NCI-H187 (cell line): ENCODE data around the gene GRID1.

Experiments
- DNase-seq, 2 experiments: peaks; one replicate each; lab custom pipeline; 2025; lab: John Stamatoyannopoulos, UW

The GRID1 gene

DNA sequence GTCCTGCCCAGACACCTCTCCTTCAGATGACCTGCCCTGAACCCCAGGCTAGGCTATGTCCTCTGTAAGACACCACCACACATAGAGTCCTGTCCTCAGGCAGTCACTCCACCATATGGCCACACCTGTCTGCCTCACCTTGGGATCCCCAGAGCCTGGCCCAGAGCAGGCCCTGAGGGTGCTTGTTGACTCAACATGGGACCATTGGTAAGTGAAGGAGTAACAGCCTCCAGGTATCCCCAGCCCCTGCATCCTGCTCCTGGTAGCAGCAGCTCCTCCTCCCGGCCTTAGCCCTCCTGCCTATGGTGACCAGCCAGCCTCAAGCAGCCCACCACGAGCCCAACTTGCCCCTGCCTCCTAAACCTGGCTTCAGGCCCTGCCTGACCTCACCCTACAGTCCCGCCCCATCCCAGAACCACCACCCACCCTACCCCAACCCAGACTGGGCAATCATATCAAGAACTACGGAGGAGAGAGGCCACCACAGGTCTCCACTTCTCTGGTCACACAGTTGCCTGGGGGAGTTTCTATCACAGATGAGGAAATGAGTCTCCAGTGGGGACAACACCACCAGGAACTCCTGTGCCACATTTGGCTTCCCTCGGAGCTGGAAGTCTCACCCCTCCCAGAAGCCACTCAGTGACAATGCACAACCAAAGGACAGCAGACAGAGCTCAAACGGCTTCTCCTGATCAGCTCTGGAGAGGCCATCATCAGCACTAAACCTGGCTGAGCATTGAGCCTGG is 136.6 kb downstream of the GRID1 start:
- DNase-seq, result no peak

DNA sequence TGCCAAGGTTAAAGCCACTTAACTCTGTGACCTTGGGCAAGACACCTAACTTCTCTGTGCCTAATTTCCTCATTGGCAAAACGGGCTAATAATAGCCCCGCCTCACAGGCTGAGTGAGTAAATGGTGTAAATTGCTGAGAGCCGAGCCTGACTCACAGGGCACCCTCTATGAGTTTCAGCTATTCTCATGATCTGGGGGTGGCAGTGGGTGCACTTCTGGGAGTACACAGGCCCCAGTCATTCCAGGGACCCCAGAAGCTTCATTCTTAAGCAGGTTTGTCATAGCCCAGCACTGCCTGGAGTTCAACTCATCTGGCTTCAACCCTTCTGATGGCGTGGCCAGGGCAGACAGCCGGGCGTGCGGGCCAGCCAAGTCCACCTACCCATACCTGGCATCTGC is 137.2 kb downstream of the GRID1 start:
- DNase-seq, result no peak

DNA sequence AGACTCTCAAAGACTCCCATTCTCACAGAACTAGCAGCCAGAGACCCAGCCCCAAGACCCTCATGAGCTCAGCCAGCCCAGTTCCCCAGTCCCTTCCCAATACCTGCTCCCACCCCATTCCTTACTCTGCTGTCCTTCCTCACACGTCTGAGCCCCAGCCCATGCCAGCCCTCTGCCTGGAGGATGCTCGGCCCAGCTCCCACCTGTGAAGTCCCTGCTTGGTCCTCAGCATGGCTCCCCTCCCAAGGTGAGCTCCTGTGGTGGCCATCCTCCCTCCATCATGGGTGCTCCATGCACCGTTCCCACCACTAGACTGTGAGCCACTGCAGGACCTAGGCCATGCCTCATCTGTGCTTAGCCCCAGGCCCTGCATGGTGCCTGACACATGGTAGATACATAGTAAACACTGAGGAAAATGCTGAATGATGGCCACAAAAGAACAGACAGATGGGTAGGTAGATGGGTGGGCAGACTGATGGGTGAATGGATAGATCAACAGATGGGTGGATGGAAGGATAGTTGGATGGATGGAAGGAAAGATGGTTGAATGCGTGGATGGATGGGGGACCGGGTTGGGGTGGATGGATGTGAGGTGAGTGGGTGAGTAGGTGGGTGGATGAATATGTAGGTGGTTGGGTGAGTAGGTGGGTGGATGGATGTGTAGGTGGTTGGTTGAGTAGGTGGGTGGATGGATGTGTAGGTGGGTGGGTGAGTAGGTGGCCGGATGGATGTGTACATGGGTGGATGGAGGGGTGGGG is 138.9 kb downstream of the GRID1 start:
- DNase-seq, result no peak

DNA sequence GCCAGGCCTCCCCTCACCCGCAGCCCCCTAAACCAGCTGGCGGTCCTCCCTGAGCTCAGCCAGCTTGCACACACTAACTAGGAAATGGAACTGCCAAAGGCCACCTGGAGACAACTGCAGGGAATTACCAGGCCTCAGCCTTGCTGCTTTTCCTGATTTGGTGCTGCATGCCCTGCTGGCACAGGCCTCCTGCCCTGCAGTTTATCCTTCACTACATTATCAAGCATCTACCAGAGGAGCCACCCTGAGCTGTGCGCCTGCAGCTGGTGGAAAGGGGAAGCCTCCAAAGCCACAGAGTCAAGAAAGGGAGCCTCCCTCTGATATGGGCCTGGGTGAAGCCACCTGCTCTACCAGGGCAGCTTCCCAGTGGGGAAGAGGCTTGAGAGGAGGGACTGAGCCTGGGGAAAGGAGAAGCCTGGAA is 139.8 kb downstream of the GRID1 start:
- DNase-seq, result no peak

DNA sequence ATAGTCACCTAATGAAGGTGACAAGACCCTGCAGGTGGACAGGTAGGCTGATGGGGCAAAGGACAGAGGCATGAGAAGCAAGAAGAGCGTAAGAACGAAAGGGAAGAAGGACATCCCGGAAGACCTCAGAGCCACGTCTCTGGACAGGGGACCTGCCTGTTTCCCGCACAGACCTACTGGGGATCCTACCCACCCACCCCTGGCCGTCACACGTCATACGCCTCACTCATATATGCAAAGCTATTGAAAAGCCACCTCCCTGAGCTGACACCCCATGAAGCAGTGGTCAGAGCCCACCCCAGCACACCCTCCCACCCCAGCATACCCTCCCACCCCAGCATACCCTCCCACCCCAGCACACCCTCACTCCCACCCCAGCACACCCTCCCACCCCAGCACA is 140.6 kb downstream of the GRID1 start:
- DNase-seq, result no peak

DNA sequence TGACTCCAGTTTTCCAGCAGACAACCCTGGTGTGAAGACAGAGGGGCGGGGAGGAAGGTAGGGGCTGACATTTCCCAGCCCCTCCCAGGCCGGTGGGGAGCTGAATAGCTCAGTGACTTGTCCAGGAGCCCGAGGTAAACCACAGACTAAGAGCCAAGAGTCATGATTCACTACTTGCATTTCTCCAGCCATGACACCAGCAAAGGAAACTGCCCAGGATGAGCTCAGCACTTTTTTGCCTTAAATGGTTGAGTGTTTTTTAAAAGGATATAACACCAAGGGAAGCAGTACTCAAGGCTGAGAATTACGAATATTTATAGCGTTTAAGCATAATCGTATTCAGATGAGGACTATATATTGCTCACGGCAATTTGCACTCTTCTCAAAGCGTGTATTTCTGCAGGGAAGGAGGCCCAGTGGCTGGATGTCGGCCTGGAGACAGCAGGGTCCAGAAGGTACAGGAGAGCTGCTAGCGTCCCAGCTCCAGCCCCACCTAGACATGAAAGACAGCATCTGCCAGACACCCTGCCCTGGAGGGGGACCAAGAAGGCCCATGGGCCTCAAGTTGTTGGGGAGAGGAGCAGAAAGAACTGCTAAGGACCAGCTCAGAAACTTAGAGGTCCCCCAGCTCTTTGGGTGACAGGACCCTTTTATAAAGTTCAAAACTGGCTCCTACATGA is 141.4 kb downstream of the GRID1 start:
- no peak for DNase-seq

DNA sequence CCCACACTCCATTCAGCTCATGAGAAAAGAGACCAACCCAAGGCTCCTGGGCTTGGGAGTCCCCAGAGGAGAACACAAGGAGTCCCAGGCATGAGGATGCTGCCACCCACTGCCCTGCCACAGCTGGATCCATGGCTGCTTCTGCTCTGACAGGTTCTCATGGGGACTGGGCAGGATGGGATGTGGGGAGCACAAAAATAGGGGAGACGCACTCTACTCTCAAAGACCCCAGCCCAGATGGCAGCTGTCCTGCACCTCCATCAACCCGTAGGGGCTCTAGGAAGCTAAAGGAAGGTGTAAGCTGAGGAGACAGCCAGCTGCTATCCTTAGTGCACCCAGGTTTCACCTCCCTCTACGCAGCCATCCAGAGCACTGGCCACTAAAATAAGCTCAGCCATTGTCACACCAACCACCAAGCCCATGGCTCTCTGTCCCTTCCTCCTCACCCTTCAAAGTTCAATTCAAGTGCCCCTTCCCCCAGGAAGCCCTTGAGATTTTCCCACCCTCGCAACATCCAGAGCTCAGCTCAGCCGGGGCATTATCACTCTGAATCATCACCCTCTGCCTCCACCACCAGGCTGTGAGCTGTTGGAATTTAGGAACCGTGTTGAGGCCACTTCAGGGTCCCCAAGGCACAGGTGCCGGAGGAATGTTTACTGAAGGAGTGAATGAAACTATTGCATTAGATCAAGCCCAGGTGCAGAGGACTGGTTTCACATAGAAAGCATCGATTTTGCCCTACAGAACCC is 142.1 kb downstream of the GRID1 start:
- no peak for DNase-seq

DNA sequence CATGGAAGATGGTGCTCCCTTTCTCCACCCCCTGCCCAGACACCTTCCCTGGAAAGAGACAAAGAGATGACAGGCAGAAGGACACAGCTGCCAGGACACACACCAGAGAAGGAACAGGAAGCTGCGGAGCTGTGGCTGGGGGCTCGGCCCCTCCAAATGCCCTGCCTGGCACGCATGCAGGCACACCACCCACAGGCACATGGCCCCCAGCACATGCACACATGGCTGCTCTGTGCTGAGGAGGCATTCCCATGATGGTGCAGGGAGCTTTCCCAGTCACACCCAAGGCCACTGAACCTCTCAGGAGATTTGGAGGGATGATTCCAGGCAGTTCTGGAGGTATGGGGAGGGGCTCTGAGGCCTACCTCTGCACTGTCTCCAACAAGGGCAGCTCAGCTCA is 143.3 kb downstream of the GRID1 start:
- no peak for DNase-seq

DNA sequence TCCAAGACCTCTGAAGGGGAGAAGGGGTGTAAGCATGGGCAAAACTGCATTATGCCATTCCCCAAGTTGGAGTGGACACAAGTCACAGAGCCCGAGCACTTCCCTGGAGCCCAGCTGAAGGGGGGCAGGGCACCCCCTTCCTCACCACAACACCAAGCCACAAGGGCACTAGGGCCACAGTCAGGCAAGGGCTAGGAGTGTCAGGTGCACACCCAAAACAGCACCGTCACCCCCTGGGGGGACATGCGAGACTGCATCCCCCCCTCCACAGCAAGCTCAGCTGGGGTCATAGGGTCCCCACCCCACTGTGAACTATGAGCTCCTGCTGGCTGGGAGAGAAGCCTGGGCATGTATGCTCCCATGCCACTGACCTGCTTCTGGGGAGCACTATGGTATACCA is 143.9 kb downstream of the GRID1 start:
- no peak for DNase-seq

DNA sequence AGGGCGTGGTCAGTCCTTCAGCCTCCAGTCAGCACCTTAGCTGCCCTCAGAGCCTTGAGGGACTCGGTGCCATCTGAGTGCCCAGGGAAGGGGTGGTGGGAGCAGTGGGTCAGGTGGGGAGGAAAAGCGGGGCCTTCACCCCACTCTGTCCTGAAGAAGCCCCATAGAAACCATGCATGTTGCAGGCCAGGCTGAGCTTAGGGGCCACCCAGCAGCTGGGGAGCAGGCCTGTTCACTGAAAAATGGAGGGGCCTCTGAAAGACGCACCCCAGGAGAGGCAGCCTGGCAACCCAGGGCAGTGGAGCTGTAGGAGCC is 144.3 kb downstream of the GRID1 start:
- DNase-seq, result no peak

DNA sequence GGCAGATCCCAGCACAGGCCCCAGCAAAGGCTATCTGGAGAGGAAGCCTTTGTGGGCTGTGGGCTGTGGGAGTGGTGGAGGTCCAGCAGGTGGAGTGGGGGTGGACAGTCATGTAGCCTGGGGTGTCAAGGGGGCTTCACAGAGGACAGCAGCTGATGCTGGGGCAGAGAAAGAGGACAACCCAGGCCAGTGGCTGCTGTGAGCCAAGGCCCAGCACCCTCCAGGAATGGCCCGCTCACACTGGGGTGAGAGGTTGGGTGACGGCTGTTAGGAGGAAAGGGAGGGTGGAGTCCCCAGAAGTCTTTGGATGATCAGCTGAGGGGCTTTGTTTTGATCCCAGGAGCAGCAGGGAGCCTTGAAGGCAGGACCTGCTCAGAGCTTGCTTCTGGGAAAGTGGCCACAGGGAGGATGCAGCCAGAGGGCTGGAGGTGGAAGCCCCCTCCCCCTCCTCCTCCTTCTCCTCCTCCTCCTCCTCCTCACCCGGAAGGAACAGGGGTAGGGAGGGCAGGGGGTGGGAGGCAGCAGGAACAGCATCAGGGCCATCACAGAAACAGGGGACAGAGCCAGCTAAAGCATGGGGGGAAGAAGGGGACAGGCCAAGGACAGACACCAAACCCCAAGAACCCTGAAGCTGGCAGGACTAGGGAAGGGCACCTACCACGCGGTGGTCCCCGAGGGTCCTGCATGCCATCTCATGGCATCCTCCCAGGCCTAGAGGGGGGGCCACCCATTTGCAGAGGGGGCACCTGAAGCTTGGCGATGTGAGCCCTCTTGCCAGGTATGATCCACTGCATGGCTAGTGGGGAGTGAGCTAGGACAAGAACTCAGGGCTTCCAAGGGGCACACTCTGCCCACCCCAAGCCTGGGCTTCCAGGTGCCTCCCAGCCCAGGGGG is 144.9 kb downstream of the GRID1 start:
- no peak for DNase-seq

DNA sequence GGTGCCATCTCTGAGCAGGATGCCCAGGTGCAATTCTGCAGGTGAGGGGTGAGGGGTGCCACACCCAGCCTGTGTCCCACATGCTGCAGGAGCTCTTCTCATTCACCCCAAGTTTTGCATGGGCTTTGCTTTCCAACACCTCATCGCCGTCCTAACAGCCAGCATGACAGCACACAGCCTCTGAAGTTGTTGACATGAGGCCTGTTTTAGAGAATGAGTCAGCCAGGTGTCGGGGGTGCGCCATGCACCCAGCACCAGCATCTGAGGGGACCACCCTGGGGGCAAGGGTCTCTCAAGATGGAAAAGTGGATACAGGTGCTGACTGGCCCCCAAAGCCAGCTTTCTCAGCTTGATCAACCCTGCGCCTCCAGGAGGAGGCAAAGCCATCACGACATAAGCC is 146.0 kb downstream of the GRID1 start:
- DNase-seq, result no peak

DNA sequence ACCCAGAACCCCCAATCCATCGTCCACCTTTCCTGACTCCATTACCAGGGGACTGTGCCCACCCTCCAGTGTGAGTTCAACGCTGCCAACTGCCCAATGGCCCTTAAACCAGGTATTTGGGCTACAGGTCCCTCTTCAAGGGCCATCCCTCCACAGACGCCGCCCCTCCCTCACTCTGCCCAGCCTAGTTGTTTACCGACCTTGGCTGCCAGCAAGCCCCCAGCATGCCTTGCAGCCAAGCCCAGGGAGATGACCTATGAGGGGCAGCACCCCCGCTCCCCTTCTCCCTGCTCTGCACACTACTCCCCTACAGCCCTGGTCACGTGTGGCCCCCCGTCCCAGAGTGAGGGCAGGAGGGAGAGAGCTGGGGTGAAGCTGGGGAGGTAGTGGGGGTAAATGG is 147.3 kb downstream of the GRID1 start:
- no peak for DNase-seq

DNA sequence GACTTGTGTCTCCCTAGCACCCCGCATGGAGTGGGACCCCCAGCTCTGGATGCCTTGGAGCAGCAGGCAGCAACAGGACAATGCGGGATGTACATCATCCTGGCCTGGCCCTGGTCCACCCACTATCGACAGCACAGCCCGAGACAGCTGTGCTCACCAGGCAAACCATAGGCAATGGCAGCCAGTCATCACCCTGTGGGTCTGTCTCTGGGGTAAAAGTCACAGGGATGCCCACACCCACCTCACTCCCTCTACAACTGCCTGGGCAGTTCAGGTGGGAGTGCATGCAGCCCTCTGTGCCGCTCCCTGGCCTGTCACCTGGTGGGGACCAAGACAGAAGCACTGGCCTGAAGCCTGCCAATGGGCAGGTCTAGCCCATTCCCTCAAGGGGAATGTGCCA is 147.8 kb downstream of the GRID1 start:
- DNase-seq, result no peak

DNA sequence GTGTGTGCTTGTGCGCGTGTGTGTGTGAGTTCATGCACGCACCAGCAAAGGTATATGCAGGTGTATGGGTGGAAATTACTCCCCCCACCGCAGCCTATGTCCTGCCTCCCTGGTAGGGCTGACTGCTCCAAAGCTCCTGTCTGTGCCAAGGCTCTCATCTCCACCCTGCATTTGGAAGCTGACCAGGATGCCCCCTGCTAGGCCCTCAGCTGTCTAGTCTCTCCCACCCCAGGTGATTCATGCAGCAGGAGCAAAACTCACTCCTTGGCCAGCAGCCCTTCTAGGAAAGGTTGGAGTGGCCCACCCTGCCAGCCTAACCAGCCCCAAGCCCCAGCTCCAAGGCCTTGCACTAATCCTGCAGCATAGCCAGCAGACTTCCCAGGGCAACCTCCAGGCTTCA is 148.4 kb downstream of the GRID1 start:
- no peak for DNase-seq

DNA sequence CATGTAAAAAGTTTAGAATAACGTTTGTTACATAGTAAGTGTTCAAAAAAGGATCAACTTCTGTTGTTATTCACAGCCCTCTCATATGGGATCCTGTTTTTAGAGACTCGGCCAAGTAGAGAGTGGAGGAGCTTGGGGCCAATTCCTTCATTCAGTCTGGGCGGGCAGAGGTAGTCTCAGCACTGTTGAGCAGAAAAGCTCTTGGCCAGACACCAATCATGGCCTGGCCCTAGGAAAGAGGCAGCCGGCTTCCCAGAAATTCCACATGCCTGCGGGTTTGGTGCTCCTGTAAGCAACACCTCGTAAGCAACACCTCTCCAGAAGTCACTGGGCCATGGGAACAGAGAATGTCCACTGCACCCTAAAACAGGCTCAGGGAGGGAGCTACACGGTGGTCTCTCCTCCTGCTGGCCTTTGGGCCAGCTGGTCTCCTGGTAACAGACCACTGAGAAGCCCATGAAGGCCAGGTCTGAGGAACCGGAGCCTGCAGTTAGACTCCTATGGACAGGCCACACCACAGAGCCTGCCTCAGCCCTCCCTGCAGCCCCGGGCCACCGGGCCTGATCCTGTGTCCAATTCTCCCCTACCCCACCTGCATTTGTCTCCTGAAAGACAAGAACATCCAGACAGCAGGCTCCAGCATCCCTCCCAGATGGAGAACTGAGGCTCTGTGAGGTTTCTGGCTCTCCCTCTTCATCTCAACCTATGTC is 149.1 kb downstream of the GRID1 start:
- DNase-seq, result no peak

DNA sequence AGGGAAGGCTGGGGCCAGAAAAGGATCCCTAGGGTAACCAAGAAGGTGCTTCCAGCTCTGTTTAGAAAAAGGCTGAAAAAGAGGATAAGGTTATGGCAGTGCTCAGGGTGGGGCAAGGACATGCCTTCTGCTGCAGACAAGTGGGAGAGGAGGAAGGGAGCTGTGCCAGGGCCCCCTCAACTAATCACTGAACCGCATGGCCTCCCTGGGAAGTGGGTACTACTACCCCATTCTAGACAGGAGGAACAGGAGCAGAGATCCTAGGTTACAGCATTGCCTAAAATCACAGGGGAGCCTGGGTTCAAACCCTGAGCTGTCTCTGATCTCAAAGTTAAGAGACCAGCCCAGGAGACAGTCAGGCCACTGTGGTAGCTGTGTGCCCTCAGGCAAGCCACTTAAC is 149.7 kb downstream of the GRID1 start:
- no peak for DNase-seq

DNA sequence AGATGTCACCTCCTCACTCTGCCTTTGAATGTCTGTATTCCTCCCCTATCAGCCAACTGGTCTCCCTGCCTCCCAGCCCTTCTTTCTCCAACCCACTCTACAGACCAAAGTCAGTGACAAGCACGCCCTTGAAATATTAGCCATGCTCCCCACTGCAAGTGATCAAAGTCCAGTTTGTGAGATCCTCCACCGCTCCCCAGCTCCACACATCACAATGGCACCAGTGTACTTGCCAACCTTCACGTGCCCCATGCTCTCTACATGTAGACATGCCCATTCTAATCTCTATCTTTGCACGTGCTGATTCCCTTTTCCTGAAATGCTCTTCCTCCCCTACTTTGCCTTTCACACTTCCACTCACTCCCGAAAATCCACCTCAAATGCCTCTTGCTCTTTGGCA is 150.9 kb downstream of the GRID1 start:
- DNase-seq, result no peak

DNA sequence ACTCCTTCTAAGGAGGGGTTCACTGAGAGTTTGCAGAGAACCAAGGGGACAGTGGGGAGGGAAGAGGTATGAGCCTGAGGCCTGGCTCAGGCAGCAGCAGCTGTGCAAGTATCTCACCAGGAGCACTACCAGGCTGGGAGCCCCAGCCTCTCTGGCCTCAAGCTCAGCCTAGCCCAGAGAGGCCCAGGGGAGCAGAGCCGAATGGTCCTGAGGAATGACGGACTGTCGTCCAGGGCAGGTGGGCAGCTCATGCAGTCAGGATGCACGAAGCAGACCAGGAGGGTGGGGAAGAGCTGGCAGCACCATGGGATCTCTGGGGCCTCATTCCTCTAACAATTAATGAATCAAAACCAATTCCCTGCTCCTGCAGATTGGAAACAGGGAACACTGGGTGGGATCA is 151.5 kb downstream of the GRID1 start:
- DNase-seq, result no peak

DNA sequence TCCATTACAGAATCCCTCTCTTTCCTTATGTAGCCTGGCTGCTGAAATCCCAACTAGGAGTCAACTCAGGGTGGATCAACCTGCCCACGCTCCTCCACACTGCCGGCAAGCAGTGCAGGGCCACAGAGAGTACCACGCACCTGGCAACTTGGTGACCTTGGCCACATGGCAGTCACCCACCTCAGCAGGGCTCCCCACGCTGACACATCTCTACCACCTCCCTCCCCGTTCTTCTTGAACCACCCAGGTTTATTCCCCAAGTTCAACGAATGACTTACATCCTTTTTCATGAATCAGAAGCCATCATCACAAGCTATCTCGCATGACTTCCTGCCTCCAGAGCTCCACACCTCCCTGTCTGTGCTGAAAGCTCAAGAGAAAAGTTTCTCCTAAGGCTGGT is 153.4 kb downstream of the GRID1 start:
- DNase-seq, result no peak

DNA sequence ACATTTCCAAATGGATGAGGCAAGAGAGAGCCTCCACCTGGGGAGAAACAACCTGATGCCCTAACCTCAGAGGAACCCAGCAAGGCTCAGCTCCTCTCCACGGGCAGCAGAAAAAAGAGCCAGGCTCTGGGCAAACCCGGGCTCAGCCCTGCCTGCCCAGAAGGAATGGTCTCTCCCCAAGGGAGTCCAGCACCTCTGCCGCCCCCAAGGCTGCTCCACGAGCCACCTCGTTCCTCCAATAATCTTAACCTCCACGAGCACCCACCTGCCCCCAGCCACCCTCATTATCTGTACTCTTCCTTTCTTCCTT is 154.2 kb downstream of the GRID1 start:
- DNase-seq, result no peak
